ENCODE measurements around the gene FAM217A.

FAM217A gene

GRCh38 chr6:4084444-4085331, 5.8 kb upstream of the FAM217A start:
- DNase-seq: no peak

GRCh38 chr6:4074478-4075235, 4.3 kb downstream of the FAM217A start:
- DNase-seq: no peak

GRCh38 chr6:4071330-4071729, 7.6 kb downstream of the FAM217A start:
- no peak for DNase-seq

- DNase-seq: no peak
Observed at GRCh38 chr6:4069199-4069598, 9.7 kb downstream of the FAM217A start.

GRCh38 chr6:4067673-4068072, 11.3 kb downstream of the FAM217A start:
- DNase-seq: no peak

- no peak for DNase-seq
Observed at GRCh38 chr6:4066029-4066755, 12.7 kb downstream of the FAM217A start.

- DNase-seq: no peak
Observed at GRCh38 chr6:4059115-4059777, 19.7 kb downstream of the FAM217A start.

- DNase-seq: no peak
Observed at GRCh38 chr6:4057036-4057435, 21.9 kb downstream of the FAM217A start.

- peak; percentile 37 for DNase-seq
Observed at GRCh38 chr6:4055420-4056041, 23.4 kb downstream of the FAM217A start.

GRCh38 chr6:4049246-4049645, 29.7 kb downstream of the FAM217A start:
- DNase-seq: no peak

- DNase-seq: no peak
Observed at GRCh38 chr6:4041480-4041879, 37.5 kb downstream of the FAM217A start.

GRCh38 chr6:4039348-4039747, 39.6 kb downstream of the FAM217A start:
- no peak for DNase-seq

- DNase-seq: no peak
Observed at GRCh38 chr6:4036581-4036980, 42.4 kb downstream of the FAM217A start.

GRCh38 chr6:4032475-4032874, 46.5 kb downstream of the FAM217A start:
- no peak for DNase-seq

GRCh38 chr6:4031442-4031841, 47.5 kb downstream of the FAM217A start:
- DNase-seq: no peak

- DNase-seq: no peak
Observed at GRCh38 chr6:4030669-4031068, 48.3 kb downstream of the FAM217A start.

GRCh38 chr6:4029687-4030086, 49.2 kb downstream of the FAM217A start:
- DNase-seq: no peak

- DNase-seq: no peak
Observed at GRCh38 chr6:4028051-4028450, 50.9 kb downstream of the FAM217A start.

- no peak for DNase-seq
Observed at GRCh38 chr6:4025681-4026080, 53.3 kb downstream of the FAM217A start.

GRCh38 chr6:4023240-4023639, 55.7 kb downstream of the FAM217A start:
- DNase-seq: no peak

GRCh38 chr6:4021854-4022695, 56.9 kb downstream of the FAM217A start:
- no peak for DNase-seq

Measured in eye (tissue), 1 donor.